H9 (cell line): ENCODE results near the gene NECAB3. TPM values are rescaled to one million over a fixed set of nuclear protein-coding genes. Genes with fewer than 3 reads are reported as not detected.

ENCODE experiments used
- DNase-seq: peaks from one replicate; pipeline ENCODE4 v3.0.0-alpha.2; 2017
- H2AFZ ChIP-seq: one replicate; pipeline ENCODE4 v1.6.1; 2013; ENCODE audit warnings: mild to moderate bottlenecking, low read length, control low read depth, moderate library complexity
- H2AK5ac ChIP-seq: 2 replicates; pipeline ENCODE4 v1.6.1; 2013; ENCODE audit warnings: low read length, control low read depth, mixed read lengths; ENCODE audit not compliant: insufficient read length
- H2BK120ac ChIP-seq: one replicate; pipeline ENCODE4 v1.6.1; 2013; ENCODE audit warnings: low read depth, mild to moderate bottlenecking, low read length, control low read depth, inconsistent platforms; ENCODE audit not compliant: poor library complexity, severe bottlenecking
- H2BK12ac ChIP-seq: 2 replicates; pipeline ENCODE4 v1.6.1; 2013; ENCODE audit warnings: low read length, control low read depth, mixed read lengths, low read depth; ENCODE audit not compliant: insufficient read length
- H2BK15ac ChIP-seq: 2 replicates; pipeline ENCODE4 v1.6.1; 2013; ENCODE audit warnings: low read depth, low read length, control low read depth
- H2BK20ac ChIP-seq: one replicate; pipeline ENCODE4 v1.6.1; 2013; ENCODE audit warnings: low read depth, mild to moderate bottlenecking, low read length, control low read depth, inconsistent platforms; ENCODE audit not compliant: poor library complexity, severe bottlenecking
- H2BK5ac ChIP-seq: 2 replicates; pipeline ENCODE4 v1.6.1; 2013; ENCODE audit warnings: low read length, control low read depth, mixed read lengths; ENCODE audit not compliant: insufficient read length
- H3K14ac ChIP-seq: 2 replicates; pipeline ENCODE4 v1.6.1; 2013; ENCODE audit warnings: low read length, control low read depth; ENCODE audit not compliant: insufficient read depth
- H3K18ac ChIP-seq: 2 replicates; pipeline ENCODE4 v1.6.1; 2013; ENCODE audit warnings: low read depth, mild to moderate bottlenecking, mixed read lengths, low read length, control low read depth; ENCODE audit not compliant: insufficient read length
- H3K23ac ChIP-seq: 2 replicates; pipeline ENCODE4 v1.6.1; 2013; ENCODE audit warnings: low read length, control low read depth, mixed read lengths, low read depth; ENCODE audit not compliant: insufficient read length
- H3K23me2 ChIP-seq: 2 replicates; pipeline ENCODE4 v1.6.1; 2013; ENCODE audit warnings: low read depth, mild to moderate bottlenecking, mixed read lengths, low read length, control low read depth; ENCODE audit not compliant: insufficient read length, poor library complexity, severe bottlenecking
- H3K27ac ChIP-seq: 2 replicates; pipeline ENCODE4 v1.5.1; 2013; ENCODE audit warnings: low read length, control low read depth, mixed read lengths, low read depth; ENCODE audit not compliant: insufficient read length
- H3K27me3 ChIP-seq: 2 replicates; pipeline ENCODE4 v1.6.1; 2013; ENCODE audit warnings: low read length, control low read depth, inconsistent platforms; ENCODE audit not compliant: insufficient read depth
- H3K4ac ChIP-seq: 2 replicates; pipeline ENCODE4 v1.6.1; 2013; ENCODE audit warnings: low read depth, mild to moderate bottlenecking, control low read depth, inconsistent platforms, low read length, moderate library complexity
- H3K4me1 ChIP-seq: 2 replicates; pipeline ENCODE4 v1.6.1; 2013; ENCODE audit warnings: low read length, control low read depth, inconsistent platforms; ENCODE audit not compliant: insufficient read depth
- H3K4me2 ChIP-seq: 2 replicates; pipeline ENCODE4 v1.6.1; 2013; ENCODE audit warnings: low read length, control low read depth, mixed read lengths; ENCODE audit not compliant: insufficient read length, insufficient read depth
- H3K56ac ChIP-seq: 2 replicates; pipeline ENCODE4 v1.6.1; 2013; ENCODE audit warnings: low read depth, mild to moderate bottlenecking, mixed read lengths, low read length, control low read depth; ENCODE audit not compliant: insufficient read length
- H3K79me1 ChIP-seq: 2 replicates; pipeline ENCODE4 v1.6.1; 2013; ENCODE audit warnings: low read depth, mild to moderate bottlenecking, moderate library complexity, low read length, control low read depth, inconsistent platforms; ENCODE audit not compliant: insufficient read depth, poor library complexity, severe bottlenecking
- H3K79me2 ChIP-seq: 2 replicates; pipeline ENCODE4 v1.6.1; 2013; ENCODE audit warnings: low read length, control low read depth, inconsistent platforms; ENCODE audit not compliant: insufficient read depth
- H3K9ac ChIP-seq: 2 replicates; pipeline ENCODE4 v1.6.1; 2013; ENCODE audit warnings: low read length, control low read depth, mixed read lengths; ENCODE audit not compliant: insufficient read length; ENCODE audit errors: extremely low read depth
- H3K9me3 ChIP-seq: one replicate; pipeline ENCODE4 v1.6.1; 2013; ENCODE audit warnings: low read depth, low read length, inconsistent platforms; ENCODE audit not compliant: control insufficient read depth
- H3T11ph ChIP-seq: one replicate; pipeline ENCODE4 v1.6.1; 2013; ENCODE audit warnings: mild to moderate bottlenecking, low read length, control low read depth, inconsistent platforms
- H4K20me1 ChIP-seq: one replicate; pipeline ENCODE4 v1.6.1; 2013; ENCODE audit not compliant: control insufficient read depth, insufficient read length, insufficient read depth
- H4K5ac ChIP-seq: 2 replicates; pipeline ENCODE4 v1.6.1; 2013; ENCODE audit warnings: low read depth, mild to moderate bottlenecking, mixed read lengths, low read length, control low read depth; ENCODE audit not compliant: insufficient read length
- H4K8ac ChIP-seq: replicated peaks from 2 replicates; pipeline ENCODE4 v1.6.1; 2013; ENCODE audit warnings: low read length, control low read depth, mixed read lengths, low read depth; ENCODE audit not compliant: insufficient read length
- H4K91ac ChIP-seq: 2 replicates; pipeline ENCODE4 v1.6.1; 2013; ENCODE audit warnings: low read depth, mild to moderate bottlenecking, moderate library complexity, mixed read lengths, low read length, control low read depth; ENCODE audit not compliant: insufficient read length
- H3K27ac Mint-ChIP-seq, 3 experiments: 2 replicates in 2 of 3; 3 replicates in 1 of 3; pipeline ENCODE4 v1.8.0; 2020 to 2021; ENCODE audit warnings: mixed read lengths in 3 of 3, mild to moderate bottlenecking in 1 of 3, moderate library complexity in 1 of 3
- H3K27me3 Mint-ChIP-seq: 2 replicates; pipeline ENCODE4 v1.8.0; 2021; ENCODE audit warnings: low read depth, mild to moderate bottlenecking, moderate library complexity, mixed read lengths
- H3K36me3 Mint-ChIP-seq, 3 experiments: 2 replicates in 2 of 3; 3 replicates in 1 of 3; pipeline ENCODE4 v1.8.0; 2020 to 2021; ENCODE audit warnings: low read depth in 3 of 3, mixed read lengths in 3 of 3; ENCODE audit not compliant: insufficient read depth in 1 of 3
- H3K4me1 Mint-ChIP-seq, 2 experiments: 2 replicates each; pipeline ENCODE4 v1.8.0; 2020; ENCODE audit warnings: mixed read lengths in 2 of 2
- H3K4me3 Mint-ChIP-seq, 2 experiments: 2 replicates in 1 of 2; 3 replicates in 1 of 2; pipeline ENCODE4 v1.8.0; 2020 to 2021; ENCODE audit warnings: mild to moderate bottlenecking in 2 of 2, mixed read lengths in 2 of 2, moderate library complexity in 1 of 2
- H3K9me3 Mint-ChIP-seq, 2 experiments: 2 replicates in 1 of 2; 3 replicates in 1 of 2; pipeline ENCODE4 v1.8.0; 2020; ENCODE audit warnings: mild to moderate bottlenecking in 2 of 2, mixed read lengths in 2 of 2, moderate library complexity in 1 of 2
- CTCF ChIP-seq: fragments of 200-600 bp; sonication (generic); conservative IDR thresholded peaks from 3 replicates; pipeline ENCODE4 v1.8.0; 2021; ENCODE audit warnings: antibody characterized with exemption, mild to moderate bottlenecking
- WGBS: extraction: QIAGEN DNeasy Blood & Tissue Kit; methylation state at CpG from one replicate; pipeline ENCODE4 v1.1.7; 2013; ENCODE audit warnings: missing lambda C conversion rate, low lambda C conversion rate, mixed read lengths; ENCODE audit not compliant: insufficient read length; ENCODE audit errors: extremely low coverage; 5-methylcytosine and 5-hydroxymethylcytosine counted together
- total RNA-seq: library from RNA; stranded (reverse); gene quantifications from 2 replicates; pipeline ENCODE4 v1.2.1, GENCODE V29; 2021

NECAB3 gene
- total RNA-seq, 1 experiment from 2014 or later = 57.7 TPM

GRCh38 chr20:33612001-33612400, 62.2 kb downstream of the NECAB3 start:
- no peak overlapping the region for H3K27ac ChIP-seq
- H2BK5ac ChIP-seq = no peak overlapping the region
- no peaks in the 10 kb centered on the region for H3K79me2 ChIP-seq
- no peak overlapping the region for H4K8ac ChIP-seq
- H3T11ph ChIP-seq = no peak overlapping the region
- H3K4ac ChIP-seq = no peak overlapping the region
- Mint-ChIP-seq H3K36me3 (peaks cover 3 to 24% (median 16%) of the 10 kb centered on the region in 3 experiments; a peak in 6 of 7 replicates), H3K9me3 (no peaks in the 10 kb centered on the region), H3K4me3 (no peak overlapping the region), H3K4me1 (no peaks in the 10 kb centered on the region), H3K27ac (no peak overlapping the region), H3K27me3 (no peaks in the 10 kb centered on the region)
- no peak overlapping the region for H4K91ac ChIP-seq
- no peak overlapping the region for H2BK12ac ChIP-seq
- no peak overlapping the region for H3K14ac ChIP-seq
- H3K23ac ChIP-seq = no peak overlapping the region
- H2BK120ac ChIP-seq = no peak overlapping the region
- no peak overlapping the region for H4K5ac ChIP-seq
- WGBS = no CpG with 5 or more reads among the region's 4 CpGs
- no peaks in the 10 kb centered on the region for H3K27me3 ChIP-seq
- no peak overlapping the region for H3K4me2 ChIP-seq
- no peak overlapping the region for H2BK20ac ChIP-seq
- no peak overlapping the region for H2AK5ac ChIP-seq
- H3K56ac ChIP-seq = no peak overlapping the region
- H3K9ac ChIP-seq = no peak overlapping the region
- H3K9me3 ChIP-seq = no peaks in the 10 kb centered on the region
- H2AFZ ChIP-seq = no peak overlapping the region
- no peak overlapping the region for H3K18ac ChIP-seq
- no peak for DNase-seq
- H3K79me1 ChIP-seq = no peaks in the 10 kb centered on the region
- H4K20me1 ChIP-seq = no peaks in the 10 kb centered on the region
- no peaks in the 10 kb centered on the region for H3K4me1 ChIP-seq
- TF ChIP-seq CTCF = no peak
- H2BK15ac ChIP-seq = no peak overlapping the region
- no peaks in the 10 kb centered on the region for H3K23me2 ChIP-seq
